ENCODE results near the gene COIL. TPM values are rescaled to one million over a fixed set of nuclear protein-coding genes. Genes with fewer than 3 reads are reported as not detected.

Gene COIL
- total RNA-seq, 1 experiment from 2014 or later = 22.9 TPM

DNA sequence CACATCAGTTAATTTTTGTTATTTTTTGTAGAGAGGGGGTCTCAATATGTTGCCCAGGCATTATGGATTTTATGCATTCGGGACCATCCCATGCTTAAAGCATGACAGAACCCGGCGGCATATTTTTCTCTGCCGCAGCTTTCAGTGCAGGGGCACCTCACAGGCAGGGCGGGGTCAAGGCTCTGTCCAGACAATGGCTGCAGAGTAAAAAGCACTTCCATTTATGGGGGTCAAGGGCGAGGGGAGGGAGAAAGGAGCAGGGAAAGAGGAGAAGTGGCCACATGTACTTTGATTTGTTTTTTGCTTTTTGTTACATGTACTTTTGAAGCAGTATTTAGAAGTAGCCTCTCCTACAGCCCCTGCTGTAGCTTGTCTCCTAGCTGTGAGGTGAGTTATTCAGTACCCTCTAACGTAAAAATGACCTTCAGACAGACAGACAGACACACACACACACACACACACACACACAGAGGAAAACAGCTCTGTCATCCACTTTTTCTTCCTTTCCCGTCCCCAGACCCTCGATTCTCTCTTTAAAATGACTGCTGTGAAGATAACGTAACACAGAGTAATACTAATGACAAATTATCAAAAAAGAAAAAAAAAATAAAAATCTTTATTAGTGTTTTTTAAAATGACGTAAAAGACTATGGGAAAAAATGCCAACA, 16.2 kb upstream of the COIL start:
- TSS peak; percentile 10 for BruUV-seq (replicated peaks)
- CTCF ChIA-PET = interaction anchor here (0.7 kb wide), 1 partner anchor 16 kb away, joined by 3 read pairs; the partner anchor contains the start of gene COIL
- no peak for ATAC-seq

GRCh38 chr17:56975656-56976055, 14.8 kb upstream of the COIL start:
- Histone ChIP-seq H3K9me2 (replicated peaks; ENCODE audit: low read length) (no peaks in the 10 kb centered on the region), H3F3A (ENCODE audit: low read length, unreplicated experiment) (no peaks in the 10 kb centered on the region), H2AFZ (ENCODE audit: low read length) (no peak overlapping the region), H3K4me1 (ENCODE audit: insufficient read depth, low read length) (peaks cover 21% of the 10 kb centered on the region), H3K4me3 (ENCODE audit: low read length) (no peak overlapping the region), H3K27ac (ENCODE audit: low read length) (no peak overlapping the region), H3K4me2 (ENCODE audit: low read length) (no peak overlapping the region), H3K79me2 (ENCODE audit: low read length) (peaks cover 14% of the 10 kb centered on the region; the same call in 1 of the 2 replicates), H3K9ac (ENCODE audit: low read length) (no peak overlapping the region), H3K27me3 (ENCODE audit: low read length) (no peaks in the 10 kb centered on the region), H3K9me3 (ENCODE audit: low read length) (no peaks in the 10 kb centered on the region), H3K36me3 (ENCODE audit: low read depth, low read length) (no peaks in the 10 kb centered on the region), H4K20me1 (ENCODE audit: low read length) (no peaks in the 10 kb centered on the region)
- DNase-seq (no peak), ATAC-seq (no peak)
- TF ChIP-seq EZH2phosphoT487 (IDR thresholded peaks at IDR 0.05; ENCODE audit: borderline replicate concordance, low read length) = no peak
- TF ChIP-seq EZH2 (IDR thresholded peaks at IDR 0.05; ENCODE audit: low read length, unreplicated experiment) = no peak
- no peak for TF ChIP-seq CTCF (conservative IDR thresholded peaks at IDR 0.05; ENCODE audit: low read depth, low read length)
- ChIA-PET CTCF (no interaction called here), POLR2A (ENCODE audit: unreplicated experiment) (no interaction called here)
- no TSS peak for BruUV-seq (replicated peaks)
- intact Hi-C loops (cut with micrococcal nuclease) = no loop called here

More for the DNA sequence above, 16.2 kb upstream of the COIL start:
- no peak overlapping the region for H3K27ac ChIP-seq (ENCODE audit: low read length)
- peak overlapping the region; percentile 85 for H3K4me2 ChIP-seq (ENCODE audit: low read length)
- DNase-seq = no peak
- no peaks in the 10 kb centered on the region for H3K27me3 ChIP-seq (ENCODE audit: low read length)
- no peaks in the 10 kb centered on the region for H4K20me1 ChIP-seq (ENCODE audit: low read length)
- H3K79me2 ChIP-seq (ENCODE audit: low read length) = peaks cover 14% of the 10 kb centered on the region; the same call in 1 of the 2 replicates
- H3K36me3 ChIP-seq (ENCODE audit: low read depth, low read length) = no peaks in the 10 kb centered on the region
- peak overlapping the region; percentile 85 for H3K4me3 ChIP-seq (ENCODE audit: low read length)
- TF ChIP-seq EZH2 (IDR thresholded peaks at IDR 0.05; ENCODE audit: low read length, unreplicated experiment) (no peak), EZH2phosphoT487 (IDR thresholded peaks at IDR 0.05; ENCODE audit: borderline replicate concordance, low read length) (no peak), CTCF (conservative IDR thresholded peaks at IDR 0.05; ENCODE audit: low read depth, low read length) (no peak)
- POLR2A ChIA-PET (ENCODE audit: unreplicated experiment) = interaction anchor here (0.7 kb wide), 2 partner anchors 29 to 141 kb away, joined by 7 to 8 read pairs; no protein-coding TSS in a partner anchor
- H3F3A ChIP-seq (ENCODE audit: low read length, unreplicated experiment) = no peaks in the 10 kb centered on the region
- peak overlapping the region; percentile 89; the same call in 1 of the 2 replicates for H2AFZ ChIP-seq (ENCODE audit: low read length)
- no peaks in the 10 kb centered on the region for H3K9me3 ChIP-seq (ENCODE audit: low read length)
- intact Hi-C loops (cut with micrococcal nuclease) = no loop called here
- peak overlapping the region; percentile 22; the same call in 1 of the 2 replicates for H3K9ac ChIP-seq (ENCODE audit: low read length)
- peaks cover 21% of the 10 kb centered on the region for H3K4me1 ChIP-seq (ENCODE audit: insufficient read depth, low read length)
- no peaks in the 10 kb centered on the region for H3K9me2 ChIP-seq (replicated peaks; ENCODE audit: low read length)

- no peak overlapping the region for H3K4me3 ChIP-seq (ENCODE audit: low read length)
- BruUV-seq (replicated peaks) = no TSS peak
- CTCF ChIA-PET = no interaction called here
- no peaks in the 10 kb centered on the region for H3K9me3 ChIP-seq (ENCODE audit: low read length)
- H3K4me2 ChIP-seq (ENCODE audit: low read length) = peak overlapping the region; percentile 6; the same call in 1 of the 2 replicates
- no peak overlapping the region for H2AFZ ChIP-seq (ENCODE audit: low read length)
- no peak for TF ChIP-seq EZH2 (IDR thresholded peaks at IDR 0.05; ENCODE audit: low read length, unreplicated experiment)
- TF ChIP-seq EZH2phosphoT487 (IDR thresholded peaks at IDR 0.05; ENCODE audit: borderline replicate concordance, low read length) = no peak
- no peak for TF ChIP-seq CTCF (conservative IDR thresholded peaks at IDR 0.05; ENCODE audit: low read depth, low read length)
- H3K9me2 ChIP-seq (replicated peaks; ENCODE audit: low read length) = no peaks in the 10 kb centered on the region
- DNase-seq (no peak), ATAC-seq (no peak)
- no peaks in the 10 kb centered on the region for H3K27me3 ChIP-seq (ENCODE audit: low read length)
- H3K79me2 ChIP-seq (ENCODE audit: low read length) = peaks cover 9% of the 10 kb centered on the region; the same call in 1 of the 2 replicates
- H4K20me1 ChIP-seq (ENCODE audit: low read length) = no peaks in the 10 kb centered on the region
- intact Hi-C loops (cut with micrococcal nuclease) = no loop called here
- no peak overlapping the region for H3K9ac ChIP-seq (ENCODE audit: low read length)
- peaks cover 16% of the 10 kb centered on the region for H3K4me1 ChIP-seq (ENCODE audit: insufficient read depth, low read length)
- no peak overlapping the region for H3K27ac ChIP-seq (ENCODE audit: low read length)
- no peaks in the 10 kb centered on the region for H3F3A ChIP-seq (ENCODE audit: low read length, unreplicated experiment)
- POLR2A ChIA-PET (ENCODE audit: unreplicated experiment) = no interaction called here
- no peaks in the 10 kb centered on the region for H3K36me3 ChIP-seq (ENCODE audit: low read depth, low read length)
Measured at GRCh38 chr17:56974055-56974454, 13.2 kb upstream of the COIL start.

Measured in PC-3 (cell line).